Fibroblast of pulmonary artery (primary cell): Measurements from ENCODE around the gene RABGAP1L.
"Not testable (repeated sequence)": the region's sequence is repeated elsewhere in the genome, so short reads cannot be mapped to it uniquely, and the experiment has no call there.

Experiments used
- DNase-seq: peaks from one replicate; pipeline ENCODE4 v3.0.0-alpha.2; 2010; ENCODE audit warnings: low read depth
- H3K4me3 ChIP-seq: replicated peaks from 2 replicates; pipeline ENCODE4 v1.5.1; 2011; ENCODE audit warnings: low read depth, mild to moderate bottlenecking, control low read depth, low read length, moderate library complexity
- TF ChIP-seq, protein P1 (sequence below): IDR thresholded peaks from 2 replicates; pipeline ENCODE4 v1.5.1; 2011; ENCODE audit warnings: mild to moderate bottlenecking, control low read depth, low read length, inconsistent platforms; ENCODE audit errors: missing control alignments

Gene RABGAP1L

GRCh38 chr1:174297351-174297750 is 138.0 kb downstream of the RABGAP1L start:
- TF ChIP-seq, protein P1, sequence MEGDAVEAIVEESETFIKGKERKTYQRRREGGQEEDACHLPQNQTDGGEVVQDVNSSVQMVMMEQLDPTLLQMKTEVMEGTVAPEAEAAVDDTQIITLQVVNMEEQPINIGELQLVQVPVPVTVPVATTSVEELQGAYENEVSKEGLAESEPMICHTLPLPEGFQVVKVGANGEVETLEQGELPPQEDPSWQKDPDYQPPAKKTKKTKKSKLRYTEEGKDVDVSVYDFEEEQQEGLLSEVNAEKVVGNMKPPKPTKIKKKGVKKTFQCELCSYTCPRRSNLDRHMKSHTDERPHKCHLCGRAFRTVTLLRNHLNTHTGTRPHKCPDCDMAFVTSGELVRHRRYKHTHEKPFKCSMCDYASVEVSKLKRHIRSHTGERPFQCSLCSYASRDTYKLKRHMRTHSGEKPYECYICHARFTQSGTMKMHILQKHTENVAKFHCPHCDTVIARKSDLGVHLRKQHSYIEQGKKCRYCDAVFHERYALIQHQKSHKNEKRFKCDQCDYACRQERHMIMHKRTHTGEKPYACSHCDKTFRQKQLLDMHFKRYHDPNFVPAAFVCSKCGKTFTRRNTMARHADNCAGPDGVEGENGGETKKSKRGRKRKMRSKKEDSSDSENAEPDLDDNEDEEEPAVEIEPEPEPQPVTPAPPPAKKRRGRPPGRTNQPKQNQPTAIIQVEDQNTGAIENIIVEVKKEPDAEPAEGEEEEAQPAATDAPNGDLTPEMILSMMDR, result no peak
- no peak for DNase-seq
- no peak overlapping the region for H3K4me3 ChIP-seq

DNA sequence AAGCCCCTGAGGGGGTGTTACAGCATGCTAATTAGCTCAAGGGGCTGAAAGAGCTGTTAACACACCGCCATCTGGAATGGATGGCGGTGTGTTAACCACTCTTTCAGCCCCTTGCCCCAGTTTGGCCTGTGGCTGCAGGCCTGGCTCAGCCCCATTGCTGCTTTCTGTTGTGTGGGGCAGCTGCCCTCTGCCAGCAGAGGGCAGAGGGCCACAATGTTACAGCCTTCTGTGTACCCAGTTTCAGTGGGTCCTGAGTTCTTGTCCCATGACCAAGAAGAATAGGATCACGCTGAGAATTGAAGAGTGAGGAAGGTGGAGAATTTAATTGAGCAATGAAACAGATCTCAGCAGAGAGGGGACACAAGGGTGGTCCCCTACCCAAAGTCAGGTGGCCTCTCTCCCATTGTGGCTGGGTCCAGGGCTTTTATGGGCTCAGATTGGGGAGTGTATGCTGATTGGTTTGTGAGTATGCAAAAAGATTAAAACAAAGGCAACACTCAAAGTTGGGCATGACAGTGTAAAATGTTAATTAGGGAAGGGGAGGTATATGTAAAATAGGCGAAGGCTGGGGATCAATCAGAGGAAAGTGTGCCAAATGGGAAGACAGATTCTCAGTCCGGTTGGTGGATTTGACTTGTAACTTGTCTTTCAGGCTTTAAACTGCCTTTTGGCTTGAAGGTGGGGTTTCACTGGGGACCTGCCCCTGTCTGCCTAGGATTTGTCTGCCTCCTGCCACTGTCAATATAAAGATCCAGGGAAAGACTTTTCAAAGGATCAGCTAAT is 142.2 kb downstream of the RABGAP1L start:
- TF ChIP-seq, protein P1, result no peak
- no peak for DNase-seq
- no peak overlapping the region for H3K4me3 ChIP-seq

DNA sequence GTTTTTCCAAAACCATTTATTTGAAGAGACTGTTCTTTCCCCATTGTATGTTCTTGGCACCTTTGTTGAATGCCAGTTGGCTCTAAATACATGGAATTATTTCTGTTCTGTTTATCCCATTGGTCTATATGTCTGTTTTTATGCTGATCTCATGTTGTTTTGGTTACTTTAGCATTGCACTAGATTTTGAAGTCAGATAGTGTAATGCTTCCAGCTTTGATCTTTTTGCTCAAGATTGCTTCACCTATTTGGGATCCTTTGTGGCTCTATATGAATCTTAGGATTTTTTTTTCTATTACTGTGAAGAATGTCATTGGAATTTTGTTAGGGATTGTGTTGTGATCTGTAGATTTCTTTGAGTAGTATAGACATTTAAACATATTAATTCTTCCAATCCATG is 149.3 kb downstream of the RABGAP1L start:
- H3K4me3 ChIP-seq, result no peak overlapping the region
- DNase-seq, result no peak
- TF ChIP-seq, protein P1, result no peak

DNA sequence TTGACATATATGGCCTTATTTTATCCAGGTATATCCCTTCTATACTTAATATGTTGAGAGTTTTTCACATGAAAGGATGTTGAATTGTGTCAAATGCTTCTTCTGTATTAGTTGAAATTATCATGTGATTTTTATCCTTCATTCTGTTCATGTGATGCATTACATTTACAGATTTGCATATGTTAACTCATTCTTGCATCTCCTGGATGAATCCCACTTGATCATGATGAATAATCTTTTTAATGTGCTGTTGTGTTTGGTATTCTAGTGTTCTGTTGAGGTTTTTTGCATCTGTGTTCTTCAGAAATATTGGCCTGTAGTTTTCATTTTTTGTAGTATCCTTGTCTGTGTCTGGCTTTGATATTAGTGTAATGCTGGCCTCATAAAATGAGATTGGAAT is 150.2 kb downstream of the RABGAP1L start:
- TF ChIP-seq, protein P1, result no peak
- H3K4me3 ChIP-seq, result no peak overlapping the region
- DNase-seq, result no peak

GRCh38 chr1:174314433-174314832 is 155.1 kb downstream of the RABGAP1L start:
- no peak overlapping the region for H3K4me3 ChIP-seq
- no peak for DNase-seq
- TF ChIP-seq, protein P1, result no peak

DNA sequence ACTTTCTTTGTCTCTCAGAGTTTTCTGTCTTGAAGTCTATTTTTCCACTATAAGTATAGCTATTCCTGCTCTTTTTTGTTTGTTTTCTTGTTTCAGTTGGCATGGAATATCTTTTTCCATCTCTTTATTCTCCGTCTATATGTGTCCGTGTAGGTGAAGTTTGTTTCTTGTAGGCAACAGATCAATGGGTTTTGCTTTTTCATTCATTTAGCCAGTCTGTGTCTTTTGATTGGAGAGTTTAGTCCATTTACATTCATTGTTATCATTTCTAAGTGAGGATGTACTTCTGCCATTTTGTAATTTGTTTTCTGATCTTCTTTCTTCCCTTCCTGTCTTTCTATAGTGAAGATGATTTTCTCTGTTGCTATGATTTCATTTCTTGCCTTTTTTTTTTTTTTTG is 155.9 kb downstream of the RABGAP1L start:
- TF ChIP-seq, protein P1, result no peak
- H3K4me3 ChIP-seq, result no peak overlapping the region
- DNase-seq, result no peak

DNA sequence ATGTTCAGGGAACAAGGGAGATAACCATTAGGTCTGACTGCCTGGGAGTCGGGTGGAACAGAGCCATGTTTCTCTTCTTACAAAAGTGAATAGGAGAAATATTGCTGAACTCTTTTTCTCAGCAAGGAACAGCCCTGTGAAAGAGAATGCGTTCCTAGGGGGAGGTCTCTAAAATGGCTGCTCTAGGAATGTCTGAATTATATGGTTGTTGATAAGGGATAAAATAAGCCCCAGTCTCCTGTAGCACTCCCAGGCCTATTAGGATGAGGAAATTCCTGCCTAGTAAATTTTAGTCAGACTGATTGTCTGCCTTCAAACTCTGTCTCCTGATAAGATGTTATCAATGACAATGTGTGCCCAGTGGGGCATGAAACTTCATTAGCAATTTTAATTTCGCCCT is 161.6 kb downstream of the RABGAP1L start:
- not testable (repeated sequence) for DNase-seq, H3K4me3 ChIP-seq
